A549 (cell line): ENCODE measurements around the gene CASP4.

Experiments
- CHD2 ChIP-seq: fragments of 150-350 bp; IDR thresholded peaks from 2 replicates; pipeline ENCODE4 v1.6.1; 2014; ENCODE audit warnings: low read length; ENCODE audit not compliant: partially characterized antibody
- NFE2L2 ChIP-seq: fragments of 150-350 bp; conservative IDR thresholded peaks from 2 replicates; pipeline ENCODE4 v1.6.1; 2014; ENCODE audit warnings: low read length
- POLR2A ChIP-seq: IDR thresholded peaks from 2 replicates; pipeline ENCODE4 v1.6.1; 2012; ENCODE audit warnings: mild to moderate bottlenecking, low read length
- TF ChIP-seq, protein P1 (sequence below): fragments of >200 bp; sonication (Bioruptor Twin); formaldehyde crosslinking; IDR thresholded peaks from 3 replicates; pipeline ENCODE4 v1.5.1; 2016

DNA sequence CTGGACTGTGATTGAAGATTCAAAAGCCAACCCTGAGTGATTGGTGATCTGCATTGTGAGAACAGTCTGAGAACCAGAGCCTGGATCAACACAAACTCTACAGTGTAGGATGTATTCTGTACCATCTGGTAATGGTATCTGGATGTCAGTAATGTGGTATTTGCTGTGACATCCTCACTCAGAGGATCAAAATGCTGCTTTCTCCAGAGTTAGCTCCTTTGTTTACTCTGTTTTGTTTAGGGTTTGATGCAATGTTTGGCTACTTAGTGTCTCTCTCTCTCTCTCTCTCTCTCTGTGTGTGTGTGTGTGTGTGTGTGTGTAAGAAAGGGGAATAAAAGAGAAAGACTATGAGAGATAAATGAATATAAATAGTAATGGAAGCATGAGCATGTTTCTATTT is 24.3 kb downstream of the CASP4 start:
- no peak for TF ChIP-seq CHD2
- TF ChIP-seq, protein P1, sequence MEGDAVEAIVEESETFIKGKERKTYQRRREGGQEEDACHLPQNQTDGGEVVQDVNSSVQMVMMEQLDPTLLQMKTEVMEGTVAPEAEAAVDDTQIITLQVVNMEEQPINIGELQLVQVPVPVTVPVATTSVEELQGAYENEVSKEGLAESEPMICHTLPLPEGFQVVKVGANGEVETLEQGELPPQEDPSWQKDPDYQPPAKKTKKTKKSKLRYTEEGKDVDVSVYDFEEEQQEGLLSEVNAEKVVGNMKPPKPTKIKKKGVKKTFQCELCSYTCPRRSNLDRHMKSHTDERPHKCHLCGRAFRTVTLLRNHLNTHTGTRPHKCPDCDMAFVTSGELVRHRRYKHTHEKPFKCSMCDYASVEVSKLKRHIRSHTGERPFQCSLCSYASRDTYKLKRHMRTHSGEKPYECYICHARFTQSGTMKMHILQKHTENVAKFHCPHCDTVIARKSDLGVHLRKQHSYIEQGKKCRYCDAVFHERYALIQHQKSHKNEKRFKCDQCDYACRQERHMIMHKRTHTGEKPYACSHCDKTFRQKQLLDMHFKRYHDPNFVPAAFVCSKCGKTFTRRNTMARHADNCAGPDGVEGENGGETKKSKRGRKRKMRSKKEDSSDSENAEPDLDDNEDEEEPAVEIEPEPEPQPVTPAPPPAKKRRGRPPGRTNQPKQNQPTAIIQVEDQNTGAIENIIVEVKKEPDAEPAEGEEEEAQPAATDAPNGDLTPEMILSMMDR: no peak
- TF ChIP-seq POLR2A: no peak
- no peak for TF ChIP-seq NFE2L2
